Keratinocyte (primary cell): ENCODE measurements around the gene GSTT2B. TPM values are rescaled to one million over a fixed set of nuclear protein-coding genes. Genes with fewer than 3 reads are reported as not detected.

ENCODE experiments used
- polyA plus RNA-seq, 5 experiments: library from polyadenylated mRNA; depleted of rRNA in 3 of 5; stranded (reverse) in 3 of 5; stranded (forward) in 1 of 5; unstranded in 1 of 5; fragments of >200 nt; gene quantifications; 1 replicate in 1 of 5; 2 replicates in 3 of 5; 3 replicates in 1 of 5; pipeline versions ENCODE4 v1.2.1 to v1.2.3, GENCODE V29; 2011 to 2012; ENCODE audit warnings: missing spikeins in 2 of 5, low read depth in 1 of 5, low replicate concordance in 1 of 5

GSTT2B gene
- polyA plus RNA-seq, 1 donor (not counting 4 experiments of a cell fraction or from before 2014, with no cell fraction given): 15.5 TPM

Other genes with a start within 250 kb of the GSTT2B start
- 0.46 to 0.82 TPM (median 0.55 TPM) in 3 replicates for gene ZNF70, start 210.1 kb downstream of the GSTT2B start, polyA plus RNA-seq
- 0.19 TPM in 1 of 3 replicates, not detected in the others for gene VPREB3, start 206.8 kb downstream of the GSTT2B start, polyA plus RNA-seq
- 0.06 TPM in 1 of 3 replicates, not detected in the others for gene C22orf15, start 198.2 kb downstream of the GSTT2B start, polyA plus RNA-seq
- gene CHCHD10, start 193.2 kb downstream of the GSTT2B start, polyA plus RNA-seq: 10.4 to 14.8 TPM (median 10.6 TPM) in 3 replicates
- gene MMP11, start 188.3 kb downstream of the GSTT2B start, polyA plus RNA-seq: 0.06 to 0.20 TPM (median 0.13 TPM) in 3 replicates
- gene SMARCB1, start 174.2 kb downstream of the GSTT2B start, polyA plus RNA-seq: 70.0 to 108 TPM (median 95.2 TPM) in 3 replicates
- gene DERL3, start 122.2 kb downstream of the GSTT2B start, polyA plus RNA-seq: 0.01 to 0.42 TPM (median 0.05 TPM) in 3 replicates
- 5.3 to 9.4 TPM (median 6.0 TPM) in 3 replicates for gene SLC2A11, start 103.3 kb downstream of the GSTT2B start, polyA plus RNA-seq
- 162 to 812 TPM (median 340 TPM) in 3 replicates for gene MIF, start 66.8 kb downstream of the GSTT2B start, polyA plus RNA-seq
- gene DDTL, start 5.7 kb upstream of the GSTT2B start, polyA plus RNA-seq: 0.63 to 1.0 TPM (median 0.72 TPM) in 3 replicates
- gene DDT, start 13.2 kb upstream of the GSTT2B start, polyA plus RNA-seq: 87.8 to 151 TPM (median 118 TPM) in 3 replicates
- 0.24 to 1.5 TPM (median 0.75 TPM) in 3 replicates for gene GSTT2, start 18.9 kb upstream of the GSTT2B start, polyA plus RNA-seq
- gene GSTT4, start 44.3 kb upstream of the GSTT2B start, polyA plus RNA-seq: not detected in 3 replicates
- gene CABIN1, start 50.1 kb upstream of the GSTT2B start, polyA plus RNA-seq: 3.5 to 4.6 TPM (median 4.1 TPM) in 3 replicates
- 0.01 to 0.10 TPM (median 0.03 TPM) in 3 replicates for gene SUSD2, start 220.3 kb upstream of the GSTT2B start, polyA plus RNA-seq